Thyroid gland (tissue), 4 donors: ENCODE results near the gene NMNAT2. TPM values are rescaled to one million over a fixed set of nuclear protein-coding genes. Genes with fewer than 3 reads are reported as not detected.

ENCODE experiments used
- DNase-seq, 2 donors: peaks; one replicate each; pipeline ENCODE4 v3.0.0-alpha.2; 2019
- H3K27ac ChIP-seq, 3 donors: fragments of 200-600 bp; sonication (generic); 1 replicate in 2 of 3; 2 replicates in 1 of 3; pipeline ENCODE4 v1.5.1; 2016 to 2019; ENCODE audit warnings: mild to moderate bottlenecking in 1 of 3, moderate library complexity in 1 of 3
- H3K27me3 ChIP-seq: fragments of 200-600 bp; sonication (generic); one replicate; pipeline ENCODE4 v1.5.1; 2019
- H3K36me3 ChIP-seq, 2 donors: fragments of 200-600 bp; sonication (generic); one replicate each; pipeline ENCODE4 v1.5.1; 2016 to 2019
- H3K4me1 ChIP-seq, 2 donors: fragments of 200-600 bp; sonication (generic); one replicate each; pipeline ENCODE4 v1.5.1; 2017 to 2019
- H3K4me3 ChIP-seq, 3 donors: fragments of 200-600 bp; sonication (generic); replicated peaks in 1 of 3; 1 replicate in 2 of 3; 2 replicates in 1 of 3; pipeline ENCODE4 v1.5.1; 2016; ENCODE audit warnings: mild to moderate bottlenecking in 1 of 3
- H3K9me3 ChIP-seq: fragments of 200-600 bp; sonication (generic); one replicate; pipeline ENCODE4 v1.5.1; 2017
- CTCF ChIP-seq, 6 experiments: fragments of 200-600 bp in 3 of 6; fragments of 450-650 bp in 3 of 6; sonication (generic) in 3 of 6; IDR thresholded peaks; one replicate each; pipeline ENCODE4 v1.5.1; 2016 to 2019; ENCODE audit warnings: antibody characterized with exemption in 6 of 6, mild to moderate bottlenecking in 2 of 6, inconsistent platforms in 1 of 6, moderate library complexity in 1 of 6
- POLR2A ChIP-seq, 2 donors: fragments of 450-650 bp; IDR thresholded peaks; one replicate each; pipeline ENCODE4 v1.6.1; 2017; ENCODE audit warnings: antibody characterized with exemption in 2 of 2, mild to moderate bottlenecking in 2 of 2, moderate library complexity in 1 of 2
- WGBS, 2 donors: methylation state at CpG; one replicate each; pipeline ENCODE4 v1.1.5; 2017; 5-methylcytosine and 5-hydroxymethylcytosine counted together
- intact Hi-C: fragments of 100-400 bp; cut with DNase I; formaldehyde crosslinking; loops from one replicate; pipeline ENCODE4 v1.15.1; 2023
- total RNA-seq, 4 donors: library from RNA; depleted of rRNA; stranded (reverse); fragments of >200 nt; gene quantifications; one replicate each; pipeline ENCODE4 v1.2.3, GENCODE V29; 2016

Gene NMNAT2
- total RNA-seq = 10 to 100 TPM in 2 of 4 donors, 1 to 10 TPM in 2; 7.6 to 39.5 (median 17.3) TPM

- TF ChIP-seq POLR2A (IDR thresholded peaks at IDR 0.05) = no peak
- no peak for TF ChIP-seq CTCF (IDR thresholded peaks at IDR 0.05)
- intact Hi-C loops = no loop called here
- Histone ChIP-seq H3K27me3 (no peaks in the 10 kb centered on the region), H3K4me3 (peak within 1 kb of the TSS in 1 of 3 donors; percentile 10), H3K36me3 (no peaks in the 10 kb centered on the region), H3K27ac (no peak within 1 kb of the TSS), H3K9me3 (no peaks in the 10 kb centered on the region), H3K4me1 (peaks cover 18 to 20% of the 10 kb centered on the region in 2 donors)
- WGBS, 2 donors = 1% methylated on average over 35 to 41 of the region's 45 CpGs
- peak; percentile 14 to 15 for DNase-seq
These were observed at the start of gene NMNAT2 for GRCh38 chr1:183417772-183418491. Gene NMNAT2 (minus strand): TSS chr1:183418380. CDS start chr1:183418267, 113 bp downstream.

- WGBS, 2 donors = 65 to 79% methylated on average over 1 of the region's 1 CpG
- intact Hi-C loops = no loop called here
- H3K27me3 ChIP-seq = no peaks in the 10 kb centered on the region
These were observed 49.5 kb upstream of the NMNAT2 start for GRCh38 chr1:183467687-183468086.

GRCh38 chr1:183466781-183467180 is 48.6 kb upstream of the NMNAT2 start:
- intact Hi-C loops = no loop called here
- 58 to 60% methylated on average over 2 of the region's 2 CpGs for WGBS, 2 donors

More at GRCh38 chr1:183467687-183468086, 49.5 kb upstream of the NMNAT2 start:
- Histone ChIP-seq H3K9me3 (no peaks in the 10 kb centered on the region), H3K36me3 (no peaks in the 10 kb centered on the region), H3K4me1 (no peaks in the 10 kb centered on the region), H3K27ac (no peak overlapping the region), H3K4me3 (no peak overlapping the region)
- no peak for DNase-seq
- TF ChIP-seq POLR2A (IDR thresholded peaks at IDR 0.05) (no peak), CTCF (IDR thresholded peaks at IDR 0.05) (no peak)

GRCh38 chr1:183463566-183463965 is 45.4 kb upstream of the NMNAT2 start:
- Histone ChIP-seq H3K9me3 (no peaks in the 10 kb centered on the region), H3K4me1 (peaks cover 0 to 3% of the 10 kb centered on the region in 2 donors), H3K4me3 (no peak overlapping the region), H3K27me3 (no peaks in the 10 kb centered on the region), H3K27ac (no peak overlapping the region), H3K36me3 (no peaks in the 10 kb centered on the region)
- intact Hi-C loops = no loop called here
- TF ChIP-seq CTCF (IDR thresholded peaks at IDR 0.05) = no peak
- no peak for TF ChIP-seq POLR2A (IDR thresholded peaks at IDR 0.05)
- no peak for DNase-seq
- 81 to 91% methylated on average over 2 of the region's 2 CpGs for WGBS, 2 donors

More at GRCh38 chr1:183466781-183467180, 48.6 kb upstream of the NMNAT2 start:
- TF ChIP-seq POLR2A (IDR thresholded peaks at IDR 0.05) = no peak
- no peak for TF ChIP-seq CTCF (IDR thresholded peaks at IDR 0.05)
- DNase-seq = no peak
- Histone ChIP-seq H3K27me3 (no peaks in the 10 kb centered on the region), H3K36me3 (no peaks in the 10 kb centered on the region), H3K27ac (no peak overlapping the region), H3K4me3 (no peak overlapping the region), H3K9me3 (no peaks in the 10 kb centered on the region), H3K4me1 (no peaks in the 10 kb centered on the region)

GRCh38 chr1:183461350-183461749 is 43.2 kb upstream of the NMNAT2 start:
- Histone ChIP-seq H3K9me3 (no peaks in the 10 kb centered on the region), H3K27ac (no peak overlapping the region), H3K36me3 (no peaks in the 10 kb centered on the region), H3K4me3 (no peak overlapping the region), H3K27me3 (no peaks in the 10 kb centered on the region), H3K4me1 (peaks cover 0 to 3% of the 10 kb centered on the region in 2 donors)
- WGBS, 2 donors = 73 to 82% methylated on average over 1 of the region's 1 CpG
- TF ChIP-seq CTCF (IDR thresholded peaks at IDR 0.05) = no peak
- TF ChIP-seq POLR2A (IDR thresholded peaks at IDR 0.05) = no peak
- no peak for DNase-seq
- intact Hi-C loops = no loop called here
